HG03565 (cell line): ENCODE data around the gene SLC48A1.

Experiments used
- ATAC-seq: cut with Tn5 transposase; IDR thresholded peaks from one replicate; pipeline ENCODE4 v1.9.1; 2021; ENCODE audit warnings: mild to moderate bottlenecking, moderate library complexity; ENCODE audit not compliant: unreplicated experiment

The SLC48A1 gene

DNA sequence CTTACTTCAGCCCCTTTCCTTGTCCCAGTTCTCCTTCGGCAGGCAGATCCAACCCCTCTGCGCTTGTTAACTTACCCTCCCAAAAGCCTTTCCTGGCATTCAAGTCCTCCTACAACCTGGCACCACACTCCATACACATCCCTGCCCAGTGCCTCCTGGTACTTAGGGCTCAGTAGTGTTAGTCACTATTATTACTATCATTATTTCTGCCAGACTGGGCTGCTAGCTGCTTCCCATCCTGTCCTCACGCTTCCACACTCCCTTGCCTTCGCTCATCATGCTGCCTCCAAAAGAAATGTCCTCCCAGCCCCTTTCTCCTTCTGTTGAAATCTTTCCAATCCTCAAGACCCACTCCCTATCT lies 48.3 kb downstream of the SLC48A1 start:
- ATAC-seq = no peak

DNA sequence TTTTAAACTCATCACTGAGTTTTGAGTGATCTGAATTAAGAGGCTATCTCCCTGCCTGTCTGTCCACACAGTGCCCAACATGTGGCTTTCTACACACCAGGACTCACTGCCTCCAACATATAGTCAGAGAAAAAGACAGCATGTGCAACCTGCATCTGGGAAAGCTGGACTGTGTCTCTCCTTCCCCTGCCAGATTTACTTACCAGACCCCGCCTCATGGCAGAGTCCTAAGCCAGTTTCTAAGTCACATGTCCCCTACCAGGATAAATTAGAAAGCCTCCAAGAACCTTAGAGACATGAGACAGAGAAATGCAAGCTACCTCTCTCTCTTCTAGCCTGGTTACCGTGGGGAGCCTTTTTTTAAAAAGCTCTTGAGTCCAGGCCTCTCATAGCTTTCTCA lies 49.4 kb downstream of the SLC48A1 start:
- ATAC-seq = no peak

- ATAC-seq = no peak
These were observed 49.8 kb downstream of the SLC48A1 start for GRCh38 chr12:47822863-47823262.

DNA sequence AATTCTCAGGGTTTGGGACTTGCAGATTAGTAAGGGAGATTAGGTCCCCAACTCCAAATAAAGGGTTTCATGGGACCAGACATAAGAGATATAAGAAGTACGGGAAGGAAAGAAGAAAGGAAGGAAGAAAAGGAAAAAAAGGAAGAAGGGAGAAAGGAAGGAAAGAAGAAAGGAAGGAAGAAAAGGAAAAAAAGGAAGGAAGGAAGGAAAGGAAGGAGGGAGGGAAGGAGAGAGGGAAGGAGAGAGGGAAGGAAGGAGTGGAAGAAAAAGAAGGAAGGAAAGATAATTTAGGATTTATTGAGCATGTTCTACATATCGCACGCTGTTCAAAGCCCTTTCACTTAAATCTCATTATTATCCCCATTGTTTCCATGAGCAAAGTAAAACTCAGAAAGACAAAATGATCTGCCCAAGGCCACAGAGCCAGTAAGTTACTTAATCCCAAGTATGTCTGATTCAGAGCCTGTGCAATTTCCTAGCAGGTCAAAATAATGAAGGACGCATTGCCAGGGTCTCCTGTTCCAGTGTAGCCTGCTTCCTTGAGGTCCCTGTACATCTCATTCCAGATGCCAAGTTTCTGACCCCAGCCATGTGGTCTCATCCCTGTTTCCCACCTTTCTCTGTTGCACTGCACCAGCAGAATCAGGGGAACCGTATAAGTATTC lies 50.5 kb downstream of the SLC48A1 start:
- no peak for ATAC-seq

DNA sequence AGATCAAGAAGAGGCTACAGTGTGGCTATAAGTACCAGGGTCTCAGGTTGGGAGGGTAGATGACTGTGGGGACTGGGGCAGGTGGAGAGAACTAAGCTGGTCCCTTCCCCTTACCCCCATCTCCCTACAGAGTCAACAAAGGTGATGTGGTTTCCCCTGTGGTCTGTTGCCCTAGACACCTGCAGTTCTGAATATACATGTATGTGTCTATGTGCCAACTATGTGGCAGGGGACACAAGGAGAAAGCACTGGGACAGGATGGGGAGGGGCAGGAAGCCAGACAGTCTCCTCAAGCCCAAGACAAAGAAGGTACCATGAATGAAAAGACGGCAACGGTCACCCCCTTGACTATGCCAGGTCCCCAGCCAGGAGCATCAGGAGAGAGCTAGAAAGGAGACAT lies 51.2 kb downstream of the SLC48A1 start:
- ATAC-seq = no peak

- ATAC-seq = no peak
These were observed 51.6 kb downstream of the SLC48A1 start for GRCh38 chr12:47824635-47825034.

- ATAC-seq = no peak
These were observed 52.2 kb downstream of the SLC48A1 start for GRCh38 chr12:47825173-47825639.

- ATAC-seq = no peak
These were observed 55.3 kb downstream of the SLC48A1 start for GRCh38 chr12:47828008-47828975.

GRCh38 chr12:47828976-47829482 lies 56.0 kb downstream of the SLC48A1 start:
- no peak for ATAC-seq

DNA sequence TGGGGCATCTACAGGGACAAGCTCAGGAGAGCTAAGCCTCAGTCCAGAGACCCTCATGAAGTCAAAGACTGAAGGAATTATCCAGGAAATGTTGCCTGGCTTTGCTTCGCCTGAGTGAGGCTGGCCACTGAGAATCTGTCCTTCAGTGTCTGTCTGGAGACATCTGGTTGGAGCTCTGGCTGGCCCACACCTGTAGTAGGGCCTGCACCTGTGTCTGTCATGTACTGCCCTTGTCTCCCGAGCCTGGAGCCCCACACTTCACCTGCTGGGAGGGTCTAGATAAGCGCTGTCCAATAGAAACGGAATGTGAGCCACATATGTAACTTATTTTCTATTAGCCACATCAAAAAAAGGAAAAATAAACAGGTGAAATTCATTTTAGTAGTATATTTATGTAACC lies 56.5 kb downstream of the SLC48A1 start:
- ATAC-seq = no peak
